IMR-90 (cell line): ENCODE measurements around the gene CNOT10. TPM values are rescaled to one million over a fixed set of nuclear protein-coding genes. Genes with fewer than 3 reads are reported as not detected.
"Not testable (repeated sequence)": the region's sequence is repeated elsewhere in the genome, so short reads cannot be mapped to it uniquely, and the experiment has no call there.

Experiments
- ATAC-seq: fragments of 200-7000 bp; cut with Tn5 transposase; 2 replicates; pipeline ENCODE4 v1.9.1; 2020; ENCODE audit warnings: low read depth, mild to moderate bottlenecking, moderate library complexity
- BruUV-seq: library from RNA; stranded (reverse); fragments of 400-500 nt; replicated peaks from 2 replicates; lab custom pipeline; 2021; lab: Mats Ljungman, UMichigan
- CTCF ChIA-PET: fragments of 300-600 bp; formaldehyde crosslinking; extraction: SDS; loops from one replicate; lab custom pipeline; 2021; ENCODE audit warnings: antibody characterized with exemption; lab: Yijun Ruan, JAX
- POLR2A ChIA-PET: fragments of 300-600 bp; sonication (Branson Sonifier 250); formaldehyde crosslinking; loops from one replicate; lab custom pipeline; 2022; ENCODE audit warnings: antibody characterized with exemption; ENCODE audit not compliant: unreplicated experiment; lab: Charles Lee
- DNase-seq: peaks from one replicate; pipeline ENCODE4 v3.0.0; 2013
- H2AFZ ChIP-seq: replicated peaks from 2 replicates; pipeline ENCODE3; 2013; ENCODE audit warnings: low read length, mild to moderate bottlenecking; ENCODE audit not compliant: poor library complexity
- H2AK5ac ChIP-seq: 2 replicates; pipeline ENCODE4 v1.6.1; 2013; ENCODE audit warnings: low read depth, low read length, inconsistent platforms
- H2AK9ac ChIP-seq: replicated peaks from 2 replicates; pipeline ENCODE3; 2013; ENCODE audit warnings: mild to moderate bottlenecking, low read depth, low read length, moderate library complexity; ENCODE audit not compliant: poor library complexity
- H2BK120ac ChIP-seq: 2 replicates; pipeline ENCODE4 v1.6.1; 2013; ENCODE audit warnings: low read depth, low read length, inconsistent platforms
- H2BK15ac ChIP-seq: 3 replicates; pipeline ENCODE4 v1.6.1; 2013; ENCODE audit warnings: low read depth, low read length, inconsistent platforms
- H2BK20ac ChIP-seq: 2 replicates; pipeline ENCODE4 v1.6.1; 2013; ENCODE audit warnings: low read depth, mild to moderate bottlenecking, inconsistent platforms, low read length, moderate library complexity
- H2BK5ac ChIP-seq: 2 replicates; pipeline ENCODE4 v1.6.1; 2013; ENCODE audit warnings: mild to moderate bottlenecking, low read depth, low read length, inconsistent platforms; ENCODE audit not compliant: poor library complexity, severe bottlenecking
- H3K14ac ChIP-seq: replicated peaks from 2 replicates; pipeline ENCODE4 v1.6.1; 2013; ENCODE audit warnings: low read depth, low read length, inconsistent platforms
- H3K18ac ChIP-seq: 2 replicates; pipeline ENCODE4 v1.6.1; 2013; ENCODE audit warnings: low read depth, low read length, control low read depth
- H3K23ac ChIP-seq: 2 replicates; pipeline ENCODE4 v1.6.1; 2013; ENCODE audit warnings: low read depth, low read length, inconsistent platforms
- H3K27ac ChIP-seq: 2 replicates; pipeline ENCODE4 v1.5.1; 2013; ENCODE audit warnings: mild to moderate bottlenecking, control low read depth, low read length; ENCODE audit not compliant: insufficient read depth
- H3K27me3 ChIP-seq: 2 replicates; pipeline ENCODE4 v1.6.1; 2013; ENCODE audit warnings: low read length; ENCODE audit not compliant: control insufficient read depth, insufficient read depth
- H3K36me3 ChIP-seq: 2 replicates; pipeline ENCODE4 v1.6.1; 2013; ENCODE audit warnings: low read length, mixed read lengths; ENCODE audit not compliant: control insufficient read depth, insufficient read depth
- H3K4ac ChIP-seq: 2 replicates; pipeline ENCODE4 v1.6.1; 2013; ENCODE audit warnings: low read depth, low read length, inconsistent platforms
- H3K4me1 ChIP-seq: 2 replicates; pipeline ENCODE4 v1.6.1; 2013; ENCODE audit warnings: low read length, mixed read lengths; ENCODE audit not compliant: control insufficient read depth, insufficient read depth
- H3K4me2 ChIP-seq: 2 replicates; pipeline ENCODE4 v1.6.1; 2013; ENCODE audit warnings: low read depth, mild to moderate bottlenecking, control low read depth, low read length, moderate library complexity
- H3K4me3 ChIP-seq: 2 replicates; pipeline ENCODE4 v1.5.1; 2013; ENCODE audit warnings: low read depth, mild to moderate bottlenecking, control low read depth, low read length, moderate library complexity; ENCODE audit not compliant: insufficient read depth
- H3K56ac ChIP-seq: 2 replicates; pipeline ENCODE4 v1.6.1; 2013; ENCODE audit warnings: low read length, inconsistent platforms; ENCODE audit not compliant: insufficient read depth; ENCODE audit errors: extremely low read depth
- H3K79me1 ChIP-seq, 2 experiments: 2 replicates each; pipeline ENCODE4 v1.6.1; 2013; ENCODE audit warnings: low read length in 2 of 2, inconsistent platforms in 1 of 2, low read depth in 1 of 2
- H3K9ac ChIP-seq: 2 replicates; pipeline ENCODE4 v1.6.1; 2013; ENCODE audit warnings: low read depth, low read length, control low read depth
- H3K9me1 ChIP-seq: 2 replicates; pipeline ENCODE4 v1.6.1; 2013; ENCODE audit warnings: low read length, inconsistent platforms; ENCODE audit not compliant: insufficient read depth
- H3K9me3 ChIP-seq: 2 replicates; pipeline ENCODE4 v1.6.1; 2013; ENCODE audit warnings: low read length; ENCODE audit not compliant: control insufficient read depth, insufficient read depth
- H4K20me1 ChIP-seq: 2 replicates; pipeline ENCODE4 v1.6.1; 2013; ENCODE audit warnings: low read length, inconsistent platforms; ENCODE audit not compliant: insufficient read depth
- H4K5ac ChIP-seq: 2 replicates; pipeline ENCODE4 v1.6.1; 2013; ENCODE audit warnings: mild to moderate bottlenecking, low read depth, low read length, control low read depth
- H4K8ac ChIP-seq, 2 experiments: 2 replicates each; pipeline ENCODE4 v1.6.1; 2013; ENCODE audit warnings: low read depth in 2 of 2, low read length in 2 of 2, control low read depth in 1 of 2, inconsistent platforms in 1 of 2
- H4K91ac ChIP-seq: 2 replicates; pipeline ENCODE4 v1.6.1; 2013; ENCODE audit warnings: low read depth, low read length, inconsistent platforms; ENCODE audit not compliant: insufficient read depth
- MAFK ChIP-seq: IDR thresholded peaks from 2 replicates; pipeline ENCODE4 v1.6.1; 2012; ENCODE audit warnings: low read depth, low read length, improper control_type of control experiment
- MAZ ChIP-seq: IDR thresholded peaks from 2 replicates; pipeline ENCODE4 v1.6.1; 2012; ENCODE audit warnings: low read depth, mild to moderate bottlenecking, low read length, improper control_type of control experiment, moderate library complexity, borderline replicate concordance
- POLR2A ChIP-seq: IDR thresholded peaks from 2 replicates; pipeline ENCODE4 v1.6.1; 2012; ENCODE audit warnings: mild to moderate bottlenecking, low read depth, low read length
- RAD21 ChIP-seq: IDR thresholded peaks from 2 replicates; pipeline ENCODE4 v1.6.1; 2012; ENCODE audit warnings: low read length, improper control_type of control experiment
- WGBS, 2 experiments: methylation state at CpG; one replicate each; pipeline versions ENCODE4 v1.1.5 to v1.1.7; 2013; ENCODE audit warnings: missing lambda C conversion rate in 2 of 2; ENCODE audit not compliant: insufficient read length in 1 of 2; ENCODE audit errors: extremely low coverage in 2 of 2; 5-methylcytosine and 5-hydroxymethylcytosine counted together
- dilution Hi-C: fragments of 300-500 bp; cut with HindIII; formaldehyde crosslinking; loops from one replicate; pipeline ENCODE4 v1.14.3; 2018; ENCODE audit warnings: low sequenced_read_pairs; ENCODE audit not compliant: unreplicated experiment
- in situ Hi-C: fragments of 300-500 bp; cut with MboI; formaldehyde crosslinking; loops from 3 replicates; pipeline ENCODE4 v1.14.3; 2019; ENCODE audit warnings: low sequenced_read_pairs, inconsistent platforms, mixed read lengths
- intact Hi-C: fragments of 100-400 bp; cut with micrococcal nuclease; formaldehyde crosslinking; loops from 2 replicates; pipeline ENCODE4 v1.10.0; 2022
- polyA plus RNA-seq, 3 experiments: library from polyadenylated mRNA; depleted of rRNA; stranded (reverse); fragments of >200 nt; gene quantifications; 2 replicates each; pipeline ENCODE4 v1.2.3, GENCODE V29; 2012; ENCODE audit warnings: low replicate concordance in 1 of 3
- total RNA-seq: library from RNA; depleted of rRNA; stranded (reverse); fragments of >200 nt; gene quantifications from 2 replicates; pipeline ENCODE4 v1.2.3, GENCODE V29; 2012

Gene CNOT10
- total and polyA plus RNA-seq, 2 of the 4 experiments (the other 2 are of a cell fraction), result 15.8 to 20.4 TPM

- Histone ChIP-seq H3K27ac (no peak overlapping the region), H3K18ac (no peak overlapping the region), H4K5ac (no peak overlapping the region), H3K79me1 (no peaks in the 10 kb centered on the region), H2BK120ac (no peak overlapping the region), H2BK15ac (no peak overlapping the region), H3K4me2 (no peak overlapping the region), H3K56ac (no peak overlapping the region), H2AFZ (peak overlapping the region; percentile 56), H3K4me3 (no peak overlapping the region), H2AK9ac (peak overlapping the region; percentile 61), H3K4me1 (no peaks in the 10 kb centered on the region), H3K9me1 (peaks cover 7% of the 10 kb centered on the region), H4K20me1 (no peaks in the 10 kb centered on the region), H3K4ac (no peak overlapping the region), H2BK5ac (no peak overlapping the region), H2AK5ac (no peak overlapping the region), H3K9me3 (no peaks in the 10 kb centered on the region), H4K8ac (no peak overlapping the region), H4K91ac (no peak overlapping the region), H3K14ac (no peak overlapping the region), H2BK20ac (no peak overlapping the region), H3K23ac (no peak overlapping the region), H3K27me3 (peaks cover 3% of the 10 kb centered on the region), H3K36me3 (no peaks in the 10 kb centered on the region), H3K9ac (no peak overlapping the region)
- CTCF ChIA-PET, result interaction anchor here (0.7 kb wide), 1 partner anchor 18 kb away, joined by 3 read pairs; no protein-coding TSS in a partner anchor
- dilution Hi-C loops (no loop called here), intact Hi-C loops (no loop called here), in situ Hi-C loops (no loop called here)
- WGBS, 2 experiments, result no CpG with 5 or more reads among the region's 8 CpGs
- no TSS peak for BruUV-seq
- ATAC-seq, result peak; percentile 84
- DNase-seq, result peak; percentile 64
- no peak for TF ChIP-seq RAD21
- TF ChIP-seq POLR2A, result no peak
- TF ChIP-seq MAZ, result no peak
- TF ChIP-seq MAFK, result no peak
- POLR2A ChIA-PET, result no interaction called here
Observed at GRCh38 chr3:32794487-32795308, 109.7 kb downstream of the CNOT10 start.

- CTCF ChIA-PET, in situ Hi-C loops: not testable (repeated sequence)
Observed at GRCh38 chr3:32796384-32796950, 111.5 kb downstream of the CNOT10 start.

More at GRCh38 chr3:32796384-32796950, 111.5 kb downstream of the CNOT10 start:
- H3K9me1 ChIP-seq, H3K9me3 ChIP-seq, H4K5ac ChIP-seq, H2AFZ ChIP-seq, H2AK5ac ChIP-seq, DNase-seq, H2AK9ac ChIP-seq, H2BK5ac ChIP-seq, H4K8ac ChIP-seq, H3K9ac ChIP-seq, POLR2A ChIA-PET, H3K18ac ChIP-seq, H4K20me1 ChIP-seq, H3K36me3 ChIP-seq, H3K56ac ChIP-seq, H3K4me1 ChIP-seq, H3K4me2 ChIP-seq, ATAC-seq, H3K23ac ChIP-seq, intact Hi-C loops, H2BK20ac ChIP-seq, H3K79me1 ChIP-seq, H3K4me3 ChIP-seq, H2BK120ac ChIP-seq, H3K27me3 ChIP-seq, H4K91ac ChIP-seq, BruUV-seq, H3K4ac ChIP-seq, H3K14ac ChIP-seq, H2BK15ac ChIP-seq, dilution Hi-C loops, H3K27ac ChIP-seq: not testable (repeated sequence)
- no CpG with 5 or more reads among the region's 11 CpGs for WGBS, 2 experiments
